Measurements from ENCODE around the gene KIFAP3.
"Not testable (repeated sequence)": the region's sequence is repeated elsewhere in the genome, so short reads cannot be mapped to it uniquely, and the experiment has no call there.

KIFAP3 gene

DNA sequence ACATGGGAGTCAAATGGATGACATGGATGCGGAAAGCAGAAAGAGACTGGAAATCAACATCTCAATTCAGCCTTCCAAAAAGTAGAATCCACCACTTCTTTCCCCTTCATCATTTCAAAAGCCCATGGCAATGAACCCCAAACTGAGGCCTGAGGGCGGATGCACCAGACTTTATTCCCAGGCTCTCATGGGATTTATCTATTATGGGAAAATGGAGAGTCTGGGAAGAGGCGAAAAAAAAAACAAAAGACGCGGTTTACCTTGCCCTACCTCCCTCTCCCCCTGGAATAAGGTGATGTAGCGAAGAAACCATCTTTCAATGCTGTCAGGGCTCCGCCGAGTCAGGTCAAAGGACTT is 624 bp downstream of the KIFAP3 start:
- peak overlapping the region; percentile 85 for H3K4me3 ChIP-seq (ENCODE audit: low read length)
- DNase-seq (ENCODE audit: low read depth) = no peak
- TF ChIP-seq, protein P1, sequence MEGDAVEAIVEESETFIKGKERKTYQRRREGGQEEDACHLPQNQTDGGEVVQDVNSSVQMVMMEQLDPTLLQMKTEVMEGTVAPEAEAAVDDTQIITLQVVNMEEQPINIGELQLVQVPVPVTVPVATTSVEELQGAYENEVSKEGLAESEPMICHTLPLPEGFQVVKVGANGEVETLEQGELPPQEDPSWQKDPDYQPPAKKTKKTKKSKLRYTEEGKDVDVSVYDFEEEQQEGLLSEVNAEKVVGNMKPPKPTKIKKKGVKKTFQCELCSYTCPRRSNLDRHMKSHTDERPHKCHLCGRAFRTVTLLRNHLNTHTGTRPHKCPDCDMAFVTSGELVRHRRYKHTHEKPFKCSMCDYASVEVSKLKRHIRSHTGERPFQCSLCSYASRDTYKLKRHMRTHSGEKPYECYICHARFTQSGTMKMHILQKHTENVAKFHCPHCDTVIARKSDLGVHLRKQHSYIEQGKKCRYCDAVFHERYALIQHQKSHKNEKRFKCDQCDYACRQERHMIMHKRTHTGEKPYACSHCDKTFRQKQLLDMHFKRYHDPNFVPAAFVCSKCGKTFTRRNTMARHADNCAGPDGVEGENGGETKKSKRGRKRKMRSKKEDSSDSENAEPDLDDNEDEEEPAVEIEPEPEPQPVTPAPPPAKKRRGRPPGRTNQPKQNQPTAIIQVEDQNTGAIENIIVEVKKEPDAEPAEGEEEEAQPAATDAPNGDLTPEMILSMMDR (IDR thresholded peaks at IDR 0.05; ENCODE audit: insufficient read depth, low read depth, low read length, missing control alignments) = no peak

DNA sequence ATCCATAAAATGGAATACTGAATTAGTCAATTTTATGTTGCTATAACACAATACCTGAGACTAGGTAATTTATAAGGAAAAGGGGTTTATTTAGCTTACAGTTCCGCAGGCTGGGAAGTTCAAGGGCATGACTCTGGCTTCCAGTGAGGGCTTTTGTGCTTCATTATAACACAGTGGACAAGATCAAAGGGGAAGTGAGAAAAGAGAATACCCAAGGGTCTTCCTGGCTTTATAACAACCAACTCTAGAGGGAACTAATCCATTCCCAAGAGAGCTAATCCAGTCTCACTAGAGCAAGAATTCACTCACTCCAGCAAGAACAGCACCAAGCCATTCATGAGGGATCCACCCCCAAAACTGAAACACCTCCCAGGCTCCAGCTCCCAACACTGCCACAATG is 3.1 kb downstream of the KIFAP3 start:
- DNase-seq (ENCODE audit: low read depth) = no peak
- H3K4me3 ChIP-seq (ENCODE audit: low read length) = no peak overlapping the region
- TF ChIP-seq, protein P1 (IDR thresholded peaks at IDR 0.05; ENCODE audit: insufficient read depth, low read depth, low read length, missing control alignments) = no peak

DNA sequence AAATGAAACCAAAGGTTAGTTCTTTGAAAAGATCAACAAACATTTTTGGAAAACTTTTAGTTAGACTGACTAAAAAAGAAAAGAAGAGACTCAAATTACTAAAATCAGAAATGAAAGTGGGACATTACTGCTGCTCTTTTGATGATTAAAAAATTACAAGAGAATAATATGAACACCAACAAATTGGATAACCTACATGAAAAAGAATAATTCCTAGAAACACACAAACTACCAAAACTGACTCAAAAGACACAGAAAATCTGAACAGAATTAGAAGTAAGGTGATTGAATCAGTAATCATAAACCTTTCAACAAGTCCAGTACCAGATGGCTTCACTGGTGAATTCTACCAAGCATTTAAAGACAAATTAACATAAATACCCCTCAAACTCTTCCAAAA is 5.6 kb downstream of the KIFAP3 start:
- TF ChIP-seq, protein P1 (IDR thresholded peaks at IDR 0.05; ENCODE audit: insufficient read depth, low read depth, low read length, missing control alignments) = no peak
- no peak overlapping the region for H3K4me3 ChIP-seq (ENCODE audit: low read length)
- no peak for DNase-seq (ENCODE audit: low read depth)

DNA sequence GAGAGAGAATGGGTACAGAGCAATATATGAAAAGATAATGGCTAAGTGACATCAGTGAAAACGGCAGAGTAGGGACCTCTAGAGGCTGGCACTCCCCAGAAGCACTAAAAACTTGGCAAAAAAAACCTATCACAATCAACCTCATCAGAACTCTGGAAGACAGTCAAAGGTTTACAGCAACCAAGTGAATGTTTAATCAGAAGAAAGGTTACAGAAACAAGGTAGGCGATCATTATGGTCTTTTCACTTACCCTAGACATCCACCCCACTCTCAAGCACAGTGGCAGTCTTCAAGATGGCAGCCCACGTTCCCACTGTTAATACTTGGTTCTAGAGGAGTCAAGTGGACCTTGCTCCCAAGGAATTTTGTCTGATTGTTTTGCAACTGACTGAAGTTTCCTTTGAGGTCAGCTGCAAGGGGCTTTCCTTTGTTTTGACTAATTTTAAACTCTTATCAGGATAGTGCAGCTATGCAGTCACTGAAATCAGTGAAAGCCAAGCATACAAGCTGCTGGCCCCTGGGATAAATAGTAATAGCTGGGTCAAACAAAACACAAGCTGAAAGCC is 7.2 kb downstream of the KIFAP3 start:
- no peak overlapping the region for H3K4me3 ChIP-seq (ENCODE audit: low read length)
- TF ChIP-seq, protein P1 (IDR thresholded peaks at IDR 0.05; ENCODE audit: insufficient read depth, low read depth, low read length, missing control alignments) = no peak
- DNase-seq (ENCODE audit: low read depth) = no peak

DNA sequence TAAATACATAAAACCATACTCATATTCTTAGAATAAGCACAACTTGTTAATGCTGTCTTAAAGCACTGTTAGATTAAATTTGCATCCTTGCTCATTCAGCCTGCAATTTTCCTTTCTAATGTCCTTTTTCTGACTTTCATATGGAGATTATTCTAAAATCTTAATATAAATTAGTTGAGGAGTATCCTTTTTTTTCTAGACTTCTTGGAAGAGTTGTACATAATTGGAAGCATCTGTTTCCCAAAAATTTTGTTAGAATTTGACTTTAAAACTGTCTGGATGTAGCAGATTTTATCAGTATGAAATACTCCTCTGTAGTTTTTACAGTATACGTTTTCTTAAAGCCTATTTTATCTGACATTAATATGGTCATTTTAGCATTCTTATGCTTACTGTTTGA is 9.7 kb downstream of the KIFAP3 start:
- no peak for DNase-seq (ENCODE audit: low read depth)
- no peak overlapping the region for H3K4me3 ChIP-seq (ENCODE audit: low read length)
- TF ChIP-seq, protein P1 (IDR thresholded peaks at IDR 0.05; ENCODE audit: insufficient read depth, low read depth, low read length, missing control alignments) = no peak

DNA sequence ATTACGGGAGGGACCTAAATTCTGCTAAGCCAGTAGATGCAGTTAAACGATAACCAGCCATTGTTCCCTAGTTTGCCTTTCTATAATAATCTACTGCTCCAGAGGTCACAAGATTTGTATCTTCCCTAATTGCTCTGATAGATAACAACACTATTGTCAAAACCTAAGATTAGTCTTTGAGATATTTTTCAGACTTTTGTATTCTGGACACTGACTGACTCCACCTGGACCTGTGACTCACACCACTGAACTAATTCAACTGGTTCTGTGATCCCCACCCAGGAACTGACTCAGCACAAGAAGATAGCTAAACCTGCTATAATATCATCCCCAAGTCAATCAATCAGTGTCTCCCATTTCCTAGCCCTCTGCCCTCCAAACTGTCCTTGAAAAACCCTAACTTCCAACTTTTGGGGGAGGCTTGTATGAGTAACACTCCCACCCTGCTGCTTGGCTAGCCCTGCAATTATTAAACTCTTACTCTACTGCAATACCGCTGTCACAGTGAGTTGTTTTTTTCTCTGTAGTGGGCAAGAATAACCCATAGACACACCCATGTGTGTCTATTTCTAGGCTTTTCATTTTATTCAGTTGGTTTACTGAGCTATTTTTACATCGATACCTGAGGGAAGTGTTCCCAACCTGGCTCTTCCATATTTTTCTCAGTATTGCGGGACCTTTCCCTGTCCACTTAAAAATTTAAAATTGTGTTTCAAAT is 11.2 kb downstream of the KIFAP3 start:
- TF ChIP-seq, protein P1 (IDR thresholded peaks at IDR 0.05; ENCODE audit: insufficient read depth, low read depth, low read length, missing control alignments) = no peak
- DNase-seq (ENCODE audit: low read depth) = peak; percentile 91
- H3K4me3 ChIP-seq (ENCODE audit: low read length) = no peak overlapping the region

DNA sequence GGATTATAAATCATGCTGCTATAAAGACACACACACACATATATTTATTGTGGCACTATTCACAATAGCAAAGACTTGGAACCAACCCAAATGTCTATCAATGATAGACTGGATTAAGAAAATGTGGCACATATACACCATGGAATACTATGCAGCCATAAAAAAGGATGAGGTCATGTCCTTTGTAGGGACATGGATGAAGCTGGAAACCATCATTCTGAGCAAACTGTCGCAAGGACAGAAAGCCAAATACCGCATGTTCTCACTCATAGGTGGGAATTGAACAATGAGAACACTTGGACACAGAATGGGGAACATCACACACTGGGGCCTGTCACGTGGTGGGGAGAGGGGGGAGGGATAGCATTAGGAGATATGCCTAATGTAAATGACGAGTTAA is 12.8 kb downstream of the KIFAP3 start:
- DNase-seq (ENCODE audit: low read depth); H3K4me3 ChIP-seq (ENCODE audit: low read length): not testable (repeated sequence)

DNA sequence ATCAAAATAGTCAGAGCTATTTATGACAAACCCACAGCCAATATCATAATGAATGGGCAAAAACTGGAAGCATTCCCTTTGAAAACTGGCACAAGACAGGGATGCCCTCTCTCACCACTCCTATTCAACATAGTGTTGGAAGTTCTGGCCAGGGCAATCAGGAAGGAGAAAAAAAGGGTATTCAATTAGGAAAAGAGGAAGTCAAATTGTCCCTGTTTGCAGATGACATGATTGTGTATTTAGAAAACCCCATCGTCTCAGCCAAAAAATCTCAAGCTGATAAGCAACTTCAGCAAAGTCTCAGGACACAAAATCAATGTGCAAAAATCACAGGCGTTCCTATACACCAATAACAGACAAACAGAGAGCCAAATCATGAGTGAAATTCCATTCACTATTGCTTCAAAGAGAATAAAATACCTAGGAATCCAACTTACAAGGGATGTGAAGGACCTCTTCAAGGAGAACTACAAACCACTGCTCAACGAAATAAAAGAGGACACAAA is 14.4 kb downstream of the KIFAP3 start:
- not testable (repeated sequence) for DNase-seq (ENCODE audit: low read depth); H3K4me3 ChIP-seq (ENCODE audit: low read length)
